Measurements from ENCODE around the gene TECPR1. TPM values are rescaled to one million over a fixed set of nuclear protein-coding genes. Genes with fewer than 3 reads are reported as not detected.

The TECPR1 gene
- total RNA-seq, 4 donors from 2014 or later: 8.1 to 18.4 (median 14.2) TPM

- WGBS, 2 donors: 96 to 99% methylated on average over 18 of the region's 18 CpGs
- DNase-seq (ENCODE audit: low spot score in 2 of 2): peak in 1 of 2 donors; percentile 74
- intact Hi-C loops (cut with DNase I; ENCODE audit: low total_unique reads): no loop called here
These were observed 47.9 kb downstream of the TECPR1 start for GRCh38 chr7:98203964-98204605.

GRCh38 chr7:98203261-98203963 is 48.6 kb downstream of the TECPR1 start:
- intact Hi-C loops (cut with DNase I; ENCODE audit: low total_unique reads): no loop called here
- 92 to 94% methylated on average over 23 to 28 of the region's 28 CpGs for WGBS, 2 donors
- TF ChIP-seq POLR2A (IDR thresholded peaks at IDR 0.05): no peak
- TF ChIP-seq, protein P1, sequence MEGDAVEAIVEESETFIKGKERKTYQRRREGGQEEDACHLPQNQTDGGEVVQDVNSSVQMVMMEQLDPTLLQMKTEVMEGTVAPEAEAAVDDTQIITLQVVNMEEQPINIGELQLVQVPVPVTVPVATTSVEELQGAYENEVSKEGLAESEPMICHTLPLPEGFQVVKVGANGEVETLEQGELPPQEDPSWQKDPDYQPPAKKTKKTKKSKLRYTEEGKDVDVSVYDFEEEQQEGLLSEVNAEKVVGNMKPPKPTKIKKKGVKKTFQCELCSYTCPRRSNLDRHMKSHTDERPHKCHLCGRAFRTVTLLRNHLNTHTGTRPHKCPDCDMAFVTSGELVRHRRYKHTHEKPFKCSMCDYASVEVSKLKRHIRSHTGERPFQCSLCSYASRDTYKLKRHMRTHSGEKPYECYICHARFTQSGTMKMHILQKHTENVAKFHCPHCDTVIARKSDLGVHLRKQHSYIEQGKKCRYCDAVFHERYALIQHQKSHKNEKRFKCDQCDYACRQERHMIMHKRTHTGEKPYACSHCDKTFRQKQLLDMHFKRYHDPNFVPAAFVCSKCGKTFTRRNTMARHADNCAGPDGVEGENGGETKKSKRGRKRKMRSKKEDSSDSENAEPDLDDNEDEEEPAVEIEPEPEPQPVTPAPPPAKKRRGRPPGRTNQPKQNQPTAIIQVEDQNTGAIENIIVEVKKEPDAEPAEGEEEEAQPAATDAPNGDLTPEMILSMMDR (IDR thresholded peaks at IDR 0.05): no peak
- DNase-seq (ENCODE audit: low spot score in 2 of 2): peak in 1 of 2 donors; percentile 80
- no peak overlapping the region for H3K4me3 ChIP-seq (ENCODE audit: low read depth, poor library complexity, severe bottlenecking)

More at GRCh38 chr7:98203964-98204605, 47.9 kb downstream of the TECPR1 start:
- no peak overlapping the region for H3K4me3 ChIP-seq (ENCODE audit: low read depth, poor library complexity, severe bottlenecking)
- no peak for TF ChIP-seq POLR2A (IDR thresholded peaks at IDR 0.05)
- TF ChIP-seq, protein P1 (IDR thresholded peaks at IDR 0.05): no peak

GRCh38 chr7:98202367-98203195 is 49.5 kb downstream of the TECPR1 start:
- intact Hi-C loops (cut with DNase I; ENCODE audit: low total_unique reads): no loop called here
- TF ChIP-seq POLR2A (IDR thresholded peaks at IDR 0.05): no peak
- TF ChIP-seq, protein P1 (IDR thresholded peaks at IDR 0.05): no peak
- no peak overlapping the region for H3K4me3 ChIP-seq (ENCODE audit: low read depth, poor library complexity, severe bottlenecking)
- peak in 1 of 2 donors; percentile 57 for DNase-seq (ENCODE audit: low spot score in 2 of 2)
- WGBS, 2 donors: 66 to 73% methylated on average over 15 of the region's 15 CpGs

DNA sequence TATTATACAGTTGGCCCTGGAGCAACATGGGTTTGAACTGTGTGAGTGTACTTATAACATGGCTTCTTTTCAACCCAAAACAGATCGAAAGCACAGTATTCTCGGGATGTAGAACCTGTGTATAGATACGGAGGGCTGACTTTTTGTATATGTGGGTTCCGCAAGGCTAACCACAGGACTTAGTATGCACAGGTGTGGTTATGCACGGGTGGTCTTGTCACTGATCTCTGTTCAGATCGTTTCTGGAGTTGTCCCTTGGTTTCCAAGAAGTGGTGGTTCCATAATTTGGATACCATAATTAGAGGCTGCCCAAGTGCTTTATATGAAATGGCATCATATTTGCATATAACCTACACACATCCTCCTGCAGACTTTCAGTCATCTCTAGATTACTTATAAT is 51.7 kb downstream of the TECPR1 start:
- TF ChIP-seq POLR2A (IDR thresholded peaks at IDR 0.05): no peak
- 90 to 92% methylated on average over 6 of the region's 6 CpGs for WGBS, 2 donors
- no peak for DNase-seq (ENCODE audit: low spot score in 2 of 2)
- H3K4me3 ChIP-seq (ENCODE audit: low read depth, poor library complexity, severe bottlenecking): no peak overlapping the region
- intact Hi-C loops (cut with DNase I; ENCODE audit: low total_unique reads): no loop called here

- no peak for TF ChIP-seq POLR2A (IDR thresholded peaks at IDR 0.05)
- TF ChIP-seq, protein P1 (IDR thresholded peaks at IDR 0.05): no peak
- no peak overlapping the region for H3K4me3 ChIP-seq (ENCODE audit: low read depth, poor library complexity, severe bottlenecking)
- intact Hi-C loops (cut with DNase I; ENCODE audit: low total_unique reads): no loop called here
- WGBS, 2 donors: 92 to 94% methylated on average over 5 of the region's 5 CpGs
- no peak for DNase-seq (ENCODE audit: low spot score in 2 of 2)
These were observed 52.9 kb downstream of the TECPR1 start for GRCh38 chr7:98199131-98199530.

Measured in lower leg skin (tissue), 4 donors.